ENCODE results near the gene E2F4. TPM values are rescaled to one million over a fixed set of nuclear protein-coding genes. Genes with fewer than 3 reads are reported as not detected.

E2F4 gene, protein sequence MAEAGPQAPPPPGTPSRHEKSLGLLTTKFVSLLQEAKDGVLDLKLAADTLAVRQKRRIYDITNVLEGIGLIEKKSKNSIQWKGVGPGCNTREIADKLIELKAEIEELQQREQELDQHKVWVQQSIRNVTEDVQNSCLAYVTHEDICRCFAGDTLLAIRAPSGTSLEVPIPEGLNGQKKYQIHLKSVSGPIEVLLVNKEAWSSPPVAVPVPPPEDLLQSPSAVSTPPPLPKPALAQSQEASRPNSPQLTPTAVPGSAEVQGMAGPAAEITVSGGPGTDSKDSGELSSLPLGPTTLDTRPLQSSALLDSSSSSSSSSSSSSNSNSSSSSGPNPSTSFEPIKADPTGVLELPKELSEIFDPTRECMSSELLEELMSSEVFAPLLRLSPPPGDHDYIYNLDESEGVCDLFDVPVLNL
- 17.8 TPM for total RNA-seq

- DNase-seq, result peak; percentile 91
Measured at GRCh38 chr16:67191995-67192681, at the start of gene E2F4. Gene E2F4, plus strand, starts transcription at chr16:67192155. Its CDS starts 73 bp downstream, at chr16:67192228.

- no peak for DNase-seq
Measured at GRCh38 chr16:67142342-67142741, 49.6 kb upstream of the E2F4 start.

DNA sequence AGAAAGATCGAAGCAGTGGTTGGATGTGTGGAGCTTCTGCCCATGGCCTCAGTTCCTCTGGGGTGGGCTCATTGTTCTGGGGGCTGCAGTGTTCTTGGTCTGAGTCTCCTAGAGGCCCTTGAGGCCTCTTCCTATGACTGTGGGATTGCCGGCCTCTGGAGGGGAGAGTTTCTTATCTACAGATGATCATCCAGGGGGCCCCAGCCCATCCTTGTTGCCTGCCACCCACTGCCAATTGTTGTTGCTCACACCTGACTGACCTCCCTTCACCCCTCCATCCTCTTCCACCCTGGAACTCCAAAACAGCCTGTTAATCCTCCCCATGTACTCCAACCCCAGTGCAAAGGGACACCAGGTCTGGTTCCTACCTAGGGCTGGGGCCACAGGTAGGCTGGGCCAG lies 47.0 kb upstream of the E2F4 start:
- DNase-seq, result no peak

GRCh38 chr16:67145746-67146145 lies 46.2 kb upstream of the E2F4 start:
- no peak for DNase-seq

DNA sequence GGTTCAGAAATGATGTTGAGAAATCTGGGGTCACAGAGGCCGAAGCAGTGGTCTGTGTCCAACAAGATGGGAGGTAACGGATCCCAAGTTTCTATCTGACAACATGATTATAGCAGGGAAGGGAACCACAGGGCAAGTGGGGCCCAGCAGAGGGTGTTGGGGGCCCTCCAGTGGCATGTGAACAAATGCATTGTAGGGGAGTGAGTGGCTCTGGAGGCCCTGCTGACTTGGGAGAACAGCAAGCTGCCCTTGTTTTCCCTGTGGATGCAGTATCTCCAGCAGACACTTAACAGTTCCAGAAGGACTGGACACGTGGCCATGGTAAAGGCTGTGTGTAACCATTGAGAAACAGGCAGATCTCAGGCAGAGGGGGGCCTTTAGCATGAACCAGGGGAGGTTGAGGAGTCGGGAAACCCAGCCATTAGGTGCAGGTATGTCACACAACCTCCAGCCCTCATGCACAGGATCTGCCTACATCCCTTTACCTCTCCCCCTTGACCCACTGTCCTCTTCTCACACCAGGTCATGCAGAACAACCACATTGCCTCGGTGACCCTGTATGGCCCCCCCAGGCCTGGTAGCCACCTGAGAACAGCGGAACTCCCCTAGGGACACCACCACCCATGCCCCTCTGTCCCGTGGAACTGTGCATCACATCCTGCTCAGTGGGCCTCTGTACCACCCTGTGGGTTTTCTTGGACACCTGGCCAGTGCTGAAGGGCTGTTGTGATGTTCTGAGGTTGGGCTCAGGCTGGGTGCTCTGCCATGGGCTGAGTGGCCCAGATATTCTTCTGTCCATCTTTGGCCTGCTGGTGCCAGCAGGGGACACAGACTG lies 45.2 kb upstream of the E2F4 start:
- DNase-seq, result no peak

DNA sequence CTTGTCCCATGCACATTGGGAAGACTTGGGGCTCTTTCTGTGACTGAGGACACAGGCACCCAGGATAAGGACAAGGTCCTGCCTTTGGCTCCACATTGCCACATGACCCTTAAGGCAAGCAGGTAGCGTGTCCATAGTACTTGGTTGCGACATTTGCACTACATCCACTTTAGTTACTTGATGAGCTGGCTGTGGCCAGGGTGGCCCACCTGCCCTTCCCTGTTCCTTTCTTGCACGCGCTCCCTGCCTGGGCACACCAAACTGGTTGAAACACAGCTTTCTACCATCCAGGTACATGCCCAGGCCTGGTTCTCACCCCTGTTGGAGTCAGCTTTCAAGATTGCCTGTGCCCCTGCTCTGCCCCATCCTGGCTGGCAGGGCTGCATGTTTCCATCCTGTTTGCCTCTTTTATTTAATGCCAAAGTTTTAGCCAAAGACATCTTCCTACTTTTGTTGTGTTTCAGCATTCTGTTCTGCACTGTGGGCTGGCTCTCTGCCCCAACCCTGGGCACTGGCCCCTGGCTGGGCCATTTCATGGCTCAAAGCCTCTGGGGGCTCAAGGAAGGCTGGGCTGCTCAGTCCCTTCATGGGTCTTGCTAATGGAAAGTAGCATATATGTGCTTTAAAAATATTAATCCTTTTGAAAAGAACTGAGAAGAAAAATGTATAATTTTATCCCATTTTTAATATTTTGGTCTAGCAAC lies 44.4 kb upstream of the E2F4 start:
- DNase-seq, result no peak

DNA sequence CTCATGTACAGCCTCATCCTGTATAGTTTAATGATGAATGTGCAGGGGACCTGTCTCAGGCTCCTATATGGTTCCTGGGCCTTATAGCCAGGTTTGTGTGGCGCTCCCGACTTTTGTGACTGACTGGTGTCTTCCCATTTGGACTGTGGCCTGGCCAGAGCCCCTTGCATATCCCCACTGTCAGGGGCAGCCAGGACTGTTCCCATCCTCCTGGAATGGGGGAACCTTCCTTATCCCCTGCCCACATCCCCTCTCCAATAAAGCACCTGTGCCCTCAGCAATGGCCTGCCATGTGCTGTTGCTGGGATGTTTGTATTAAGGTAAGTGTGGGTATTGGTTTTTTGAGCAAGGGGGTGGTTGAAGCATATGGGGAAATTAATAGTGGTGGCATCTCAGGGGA lies 43.7 kb upstream of the E2F4 start:
- DNase-seq, result no peak

DNA sequence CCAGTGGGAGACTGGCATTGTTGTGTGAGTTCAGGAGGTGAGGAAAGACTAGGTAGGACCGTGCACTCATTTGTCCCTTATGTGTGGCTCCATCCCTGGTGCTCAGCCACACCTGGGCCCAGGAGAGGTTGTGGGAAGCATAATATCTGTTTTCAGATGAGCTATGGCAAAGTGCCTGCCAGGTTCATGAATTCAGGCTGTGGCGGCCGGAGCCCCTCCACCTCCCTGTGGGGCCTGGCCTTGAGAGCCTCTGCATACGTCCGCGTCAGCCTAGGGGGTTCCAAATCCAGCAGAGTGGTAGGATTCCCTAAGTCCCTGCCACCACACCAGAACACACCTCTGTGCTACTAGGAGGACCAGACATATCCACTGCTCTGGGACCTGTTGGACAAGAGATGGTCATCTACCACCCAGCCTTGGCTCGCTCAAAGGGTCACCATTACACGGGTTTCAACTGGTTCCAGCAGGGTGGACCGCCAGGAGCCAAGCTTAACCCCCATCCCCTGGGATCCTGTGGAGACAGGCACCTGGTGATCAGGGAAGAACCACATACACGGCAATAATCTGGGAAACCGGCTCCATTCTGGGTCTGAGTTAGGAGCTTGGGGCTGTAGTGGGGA lies 43.2 kb upstream of the E2F4 start:
- DNase-seq, result no peak

GRCh38 chr16:67149276-67150046 lies 42.5 kb upstream of the E2F4 start:
- DNase-seq, result no peak

GRCh38 chr16:67150047-67150832 lies 41.7 kb upstream of the E2F4 start:
- DNase-seq, result no peak

GRCh38 chr16:67150833-67151396 lies 41.0 kb upstream of the E2F4 start, which contains the start of gene B3GNT9:
Gene B3GNT9, minus strand, starts transcription at chr16:67150998. Its CDS starts 513 bp downstream, at chr16:67150485.
- no peak for DNase-seq

- DNase-seq, result no peak
Measured at GRCh38 chr16:67151431-67152097, 40.4 kb upstream of the E2F4 start.

DNA sequence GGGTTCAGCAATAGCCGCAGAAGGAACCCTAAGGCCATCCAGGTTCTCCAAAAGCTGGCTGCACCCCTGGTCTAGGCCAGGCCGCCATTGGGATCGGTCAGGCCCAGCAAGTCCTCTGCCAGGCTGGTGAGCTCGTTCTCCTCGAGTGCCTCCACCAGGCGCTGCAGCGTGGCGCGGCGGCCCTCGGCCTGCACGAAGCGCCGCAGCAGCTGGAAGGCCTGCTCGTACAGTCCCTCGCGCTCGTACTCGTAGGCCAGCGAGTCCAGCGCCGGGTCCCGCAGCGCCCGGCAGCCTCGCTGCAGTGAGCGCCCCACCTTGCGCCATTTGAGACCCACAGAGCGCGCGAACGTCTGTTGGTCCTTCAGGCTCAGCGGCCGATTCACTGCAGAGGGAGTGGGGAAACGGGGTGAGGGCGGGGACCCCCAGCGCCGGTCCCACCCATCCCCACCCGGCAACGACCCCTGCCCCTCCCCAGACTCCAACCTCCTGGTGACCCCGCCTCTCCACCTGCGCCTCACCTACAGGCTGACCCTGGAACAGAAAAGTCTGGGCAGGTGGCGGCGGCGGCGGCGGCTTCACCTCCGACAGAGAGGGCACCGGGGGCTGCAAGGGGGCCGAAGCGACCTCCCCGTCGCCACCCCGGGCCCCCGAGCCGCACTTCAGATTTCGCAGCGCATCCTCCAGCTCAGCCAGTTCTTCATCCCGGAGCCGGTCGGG lies 37.2 kb upstream of the E2F4 start:
- no peak for DNase-seq

DNA sequence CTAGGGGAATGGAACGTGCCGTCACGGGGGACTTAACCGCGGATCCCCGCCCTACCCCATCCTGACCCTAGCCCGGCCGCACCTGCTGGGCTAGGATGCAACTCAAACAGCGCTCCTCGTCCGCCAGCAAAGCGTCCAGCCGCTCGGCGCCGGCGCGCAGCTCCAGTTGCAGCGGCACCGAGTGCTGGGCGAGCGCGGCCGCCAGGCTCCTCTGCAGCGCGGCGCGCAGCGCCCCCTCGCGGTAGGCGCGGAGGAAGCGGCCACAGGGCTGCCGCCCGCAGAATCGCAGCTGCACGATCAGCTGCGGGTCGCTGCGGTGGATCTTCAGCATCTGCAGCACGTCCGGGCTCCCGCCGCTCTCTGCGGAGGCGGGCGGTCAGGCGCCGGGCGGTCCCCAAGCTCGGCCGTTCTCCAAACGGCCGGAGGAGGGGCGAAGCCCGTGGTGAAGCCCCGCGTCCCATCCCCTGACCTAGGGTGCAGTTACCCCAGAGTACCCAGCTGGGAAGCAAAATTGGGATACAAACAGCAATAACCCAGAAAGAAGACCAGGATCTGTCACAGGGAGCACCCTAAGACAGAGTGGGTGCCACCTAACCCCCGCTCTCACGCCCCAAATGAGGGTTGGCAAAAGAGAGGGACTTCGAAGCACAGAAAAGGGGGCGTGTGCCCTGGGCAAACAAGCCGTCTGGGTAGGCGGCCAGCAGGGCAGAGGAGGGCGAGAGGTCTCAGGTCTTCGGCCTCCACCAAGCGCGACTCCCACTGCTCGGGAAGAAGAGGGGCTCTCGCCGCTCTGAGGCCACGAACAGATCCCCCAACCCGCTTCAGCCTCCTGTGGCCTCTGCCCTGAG lies 36.4 kb upstream of the E2F4 start:
- DNase-seq, result peak; percentile 69

- no peak for DNase-seq
Measured at GRCh38 chr16:67156143-67156844, 35.7 kb upstream of the E2F4 start.

DNA sequence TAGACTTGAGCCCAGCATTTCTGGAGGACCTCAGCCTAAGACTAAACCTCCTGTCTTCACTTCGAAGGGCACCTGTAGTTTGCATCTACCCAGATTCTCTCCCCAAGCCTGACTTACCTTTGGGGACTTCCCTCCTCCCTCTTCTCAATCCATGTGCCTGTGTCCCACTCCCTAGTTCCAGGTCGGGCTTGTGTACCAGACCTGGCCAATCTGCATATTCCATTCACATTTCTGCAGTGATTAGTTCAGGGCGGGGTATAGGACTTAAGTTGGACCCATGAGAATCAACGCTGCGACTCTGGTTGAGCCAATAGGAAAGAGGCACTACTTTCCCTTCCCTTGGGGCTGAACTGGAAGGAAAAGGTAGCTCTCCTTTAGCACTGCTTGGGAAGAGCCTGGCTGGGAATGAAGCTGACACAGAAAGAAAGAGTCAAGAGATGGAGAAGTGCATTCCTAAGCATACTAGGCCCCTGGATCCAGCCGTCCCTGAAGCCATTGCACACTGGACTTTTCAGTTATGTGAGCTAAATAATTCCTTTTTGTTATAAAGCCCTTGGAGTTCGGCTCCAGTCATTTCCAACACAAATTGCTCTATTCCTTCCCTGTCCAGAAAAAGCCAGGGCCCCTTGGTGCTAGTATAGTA lies 34.7 kb upstream of the E2F4 start:
- no peak for DNase-seq

Measured in occipital lobe (tissue), 2 donors.